HCT116 (cell line): ENCODE data around the gene BCKDHB. TPM values are rescaled to one million over a fixed set of nuclear protein-coding genes. Genes with fewer than 3 reads are reported as not detected.

Experiments
- ATAC-seq: fragments of 200-7000 bp; cut with Tn5 transposase; 2 replicates; pipeline ENCODE4 v1.9.1; 2020; ENCODE audit warnings: mild to moderate bottlenecking, moderate library complexity
- BruUV-seq: library from RNA; stranded (reverse); fragments of 400-500 nt; replicated peaks from 2 replicates; lab custom pipeline; 2021; lab: Mats Ljungman, UMichigan
- CTCF ChIA-PET: fragments of 300-600 bp; sonication (Branson Sonifier 250); formaldehyde crosslinking; loops from one replicate; lab custom pipeline; 2021; ENCODE audit warnings: antibody characterized with exemption; lab: Charles Lee
- POLR2A ChIA-PET: fragments of 300-600, 350-600 bp; sonication (Branson Sonifier 250); formaldehyde crosslinking; loops from one replicate; lab custom pipeline; 2021; ENCODE audit warnings: antibody characterized with exemption; lab: Charles Lee
- RAD21 ChIA-PET, 2 experiments: fragments of 300-600 bp; sonication (Branson Sonifier 250); formaldehyde crosslinking; loops; one replicate each; lab custom pipeline; 2023; ENCODE audit warnings: low total read pairs in 2 of 2; ENCODE audit not compliant: uncharacterized antibody in 2 of 2, unreplicated experiment in 2 of 2, low non-redundant PET in 1 of 2; lab: Charles Lee
- DNase-seq: peaks from one replicate; pipeline ENCODE4 v3.0.0-alpha.2; 2010; ENCODE audit warnings: low read depth, low spot score
- H2AFZ ChIP-seq: fragments of 200-600 bp; shearing (Covaris generic), sonication (generic); 2 replicates; pipeline ENCODE4 v1.6.1; 2017; ENCODE audit warnings: low read depth, mixed run types, mixed read lengths, antibody characterized with exemption, low read length; ENCODE audit not compliant: poor library complexity, severe bottlenecking
- H3K27ac ChIP-seq: 2 replicates; pipeline ENCODE4 v1.5.1; 2012; ENCODE audit warnings: low read depth, low read length
- H3K27me3 ChIP-seq: fragments of 200-600 bp; sonication (generic); 2 replicates; pipeline ENCODE4 v1.6.1; 2016; ENCODE audit warnings: mixed run types, low read length, mixed read lengths; ENCODE audit not compliant: insufficient read depth
- H3K36me3 ChIP-seq, 2 experiments: fragments of 200-500 bp in 1 of 2; fragments of 200-600 bp in 1 of 2; sonication (Bioruptor generic) in 1 of 2; sonication (generic) in 1 of 2; 2 replicates each; pipeline versions ENCODE4 v1.5.1 to v1.6.1; 2014 to 2016; ENCODE audit warnings: low read length in 2 of 2, inconsistent platforms in 1 of 2, mixed read lengths in 1 of 2, mixed run types in 1 of 2; ENCODE audit not compliant: insufficient read depth in 2 of 2, control insufficient read depth in 1 of 2
- H3K4me1 ChIP-seq, 2 experiments: fragments of 200-600 bp in 1 of 2; sonication (generic) in 1 of 2; 2 replicates each; pipeline versions ENCODE4 v1.5.1 to v1.6.1; 2012 to 2017; ENCODE audit warnings: low read length in 2 of 2, inconsistent platforms in 1 of 2, mild to moderate bottlenecking in 1 of 2, mixed read lengths in 1 of 2, mixed run types in 1 of 2, moderate library complexity in 1 of 2; ENCODE audit not compliant: insufficient read depth in 2 of 2, control insufficient read depth in 1 of 2
- H3K4me2 ChIP-seq: fragments of 200-600 bp; sonication (generic); 2 replicates; pipeline ENCODE4 v1.6.1; 2017; ENCODE audit warnings: mixed run types, low read length, mixed read lengths
- H3K4me3 ChIP-seq, 2 experiments: fragments of 200-600 bp in 1 of 2; sonication (generic) in 1 of 2; replicated peaks in 1 of 2; 2 replicates each; pipeline ENCODE4 v1.5.1; 2011 to 2016; ENCODE audit warnings: low read length in 2 of 2, control low read depth in 1 of 2, low read depth in 1 of 2, mild to moderate bottlenecking in 1 of 2, mixed read lengths in 1 of 2, mixed run types in 1 of 2
- H3K79me2 ChIP-seq: fragments of 200-600 bp; sonication (generic); 2 replicates; pipeline ENCODE4 v1.6.1; 2017; ENCODE audit warnings: mild to moderate bottlenecking, mixed run types, low read length, moderate library complexity, mixed read lengths; ENCODE audit not compliant: insufficient read depth
- H3K9ac ChIP-seq: fragments of 200-600 bp; sonication (generic); 2 replicates; pipeline ENCODE4 v1.6.1; 2016; ENCODE audit warnings: low read length, mixed read lengths
- H3K9me2 ChIP-seq: fragments of 200-600 bp; sonication (generic), shearing (Covaris generic); 2 replicates; pipeline ENCODE4 v1.6.1; 2017; ENCODE audit warnings: mixed run types, mild to moderate bottlenecking, moderate library complexity; ENCODE audit not compliant: insufficient read depth
- H3K9me3 ChIP-seq, 2 experiments: fragments of 200-500 bp in 1 of 2; fragments of 200-600 bp in 1 of 2; sonication (Bioruptor generic) in 1 of 2; sonication (generic) in 1 of 2; 2 replicates each; pipeline ENCODE4 v1.6.1; 2014 to 2017; ENCODE audit warnings: low read length in 2 of 2, mixed read lengths in 2 of 2, inconsistent platforms in 1 of 2, low read depth in 1 of 2, mild to moderate bottlenecking in 1 of 2, mixed run types in 1 of 2, moderate library complexity in 1 of 2; ENCODE audit not compliant: control insufficient read depth in 1 of 2, insufficient read depth in 1 of 2
- H4K20me1 ChIP-seq: fragments of 200-600 bp; sonication (generic), shearing (Covaris generic); 2 replicates; pipeline ENCODE4 v1.6.1; 2017; ENCODE audit warnings: mixed run types, mild to moderate bottlenecking, moderate library complexity; ENCODE audit not compliant: insufficient read depth
- CTCF ChIP-seq, 3 experiments: fragments of 200-600 bp in 1 of 3; sonication (generic) in 1 of 3; IDR thresholded peaks in 2 of 3; conservative IDR thresholded peaks in 1 of 3; 2 replicates each; pipeline ENCODE4 v1.5.1; 2012 to 2017; ENCODE audit warnings: low read depth in 2 of 3, low read length in 2 of 3, antibody characterized with exemption in 1 of 3, borderline replicate concordance in 1 of 3, control low read depth in 1 of 3, mild to moderate bottlenecking in 1 of 3, mixed read lengths in 1 of 3, mixed run types in 1 of 3, moderate library complexity in 1 of 3; ENCODE audit not compliant: insufficient read depth in 1 of 3
- POLR2AphosphoS5 ChIP-seq: IDR thresholded peaks from 2 replicates; pipeline ENCODE4 v1.6.1; 2011; ENCODE audit warnings: mild to moderate bottlenecking, low read depth, low read length, moderate library complexity
- RAD21 ChIP-seq: IDR thresholded peaks from 2 replicates; pipeline ENCODE4 v1.6.1; 2012; ENCODE audit warnings: low read depth, mild to moderate bottlenecking
- TCF7L2 ChIP-seq: IDR thresholded peaks from 2 replicates; pipeline ENCODE4 v1.7.0; 2011; ENCODE audit warnings: borderline replicate concordance, inconsistent platforms; ENCODE audit not compliant: insufficient read depth, insufficient read length; ENCODE audit errors: extremely low read depth
- YY1 ChIP-seq: IDR thresholded peaks from 2 replicates; pipeline ENCODE4 v1.6.1; 2011; ENCODE audit warnings: low read length, low read depth, moderate library complexity, mild to moderate bottlenecking; ENCODE audit not compliant: insufficient replicate concordance; ENCODE audit errors: extremely low read depth
- ZNF274 ChIP-seq: fragments of 200-500 bp; sonication (Bioruptor generic); IDR thresholded peaks from 2 replicates; pipeline ENCODE4 v1.6.1; 2014; ENCODE audit warnings: mild to moderate bottlenecking, low read depth, low read length, inconsistent platforms
- intact Hi-C: fragments of 100-400 bp; cut with micrococcal nuclease; formaldehyde crosslinking; loops from 2 replicates; pipeline ENCODE4 v1.10.0; 2022
- total RNA-seq: library from RNA; stranded (reverse); gene quantifications from one replicate; pipeline ENCODE4 v1.2.1, GENCODE V29; 2021; ENCODE audit not compliant: unreplicated experiment

BCKDHB gene
- total RNA-seq, 1 experiment from 2014 or later = 11.2 TPM

GRCh38 chr6:80338201-80338836, 231.8 kb downstream of the BCKDHB start:
- ChIA-PET RAD21 (no interaction called here), POLR2A (no interaction called here)
- no peak overlapping the region for H3K9ac ChIP-seq
- TF ChIP-seq RAD21 = peak; percentile 66
- TF ChIP-seq TCF7L2 = no peak
- TF ChIP-seq CTCF (IDR thresholded peaks at IDR 0.05 in 2 of 3, conservative IDR thresholded peaks at IDR 0.05 in 1 of 3; ENCODE audit: borderline replicate concordance in 1 of 3, insufficient read depth in 1 of 3, low read depth in 2 of 3, low read length in 2 of 3) = peak; percentile 43 to 89 (median 87); a peak in 5 of 6 replicates
- TF ChIP-seq, all 23 proteins: peak for 2
- CTCF ChIA-PET = no interaction called here
- Histone ChIP-seq H3K27me3 (no peaks in the 10 kb centered on the region), H4K20me1 (no peaks in the 10 kb centered on the region), H3K79me2 (no peaks in the 10 kb centered on the region), H3K4me2 (no peak overlapping the region), H3K4me1 (no peaks in the 10 kb centered on the region), H3K4me3 (no peak overlapping the region), H3K27ac (no peak overlapping the region), H3K9me3 (no peaks in the 10 kb centered on the region), H3K36me3 (no peaks in the 10 kb centered on the region), H3K9me2 (no peaks in the 10 kb centered on the region), H2AFZ (no peak overlapping the region)
- DNase-seq (peak; percentile 34), ATAC-seq (peak; percentile 90)
- no TSS peak for BruUV-seq
- intact Hi-C loops = loop anchor here (2.0 to 10.0 kb wide), 4 partner anchors 119 to 1642 kb away; partner anchors contain the start of gene TENT5A

- no TSS peak for BruUV-seq
- CTCF ChIA-PET = no interaction called here
Measured at GRCh38 chr6:80339421-80339820, 232.9 kb downstream of the BCKDHB start.

More at GRCh38 chr6:80339421-80339820, 232.9 kb downstream of the BCKDHB start:
- no peak overlapping the region for H2AFZ ChIP-seq
- no peak overlapping the region for H3K4me3 ChIP-seq
- H3K9ac ChIP-seq = no peak overlapping the region
- H3K36me3 ChIP-seq = no peaks in the 10 kb centered on the region
- H3K4me1 ChIP-seq = no peaks in the 10 kb centered on the region
- RAD21 ChIA-PET = no interaction called here
- H3K4me2 ChIP-seq = no peak overlapping the region
- ATAC-seq (no peak), DNase-seq (no peak)
- intact Hi-C loops = loop anchor here (2.0 to 10.0 kb wide), 4 partner anchors 118 to 1641 kb away; partner anchors contain the start of gene TENT5A
- no peaks in the 10 kb centered on the region for H4K20me1 ChIP-seq
- POLR2A ChIA-PET = no interaction called here
- no peaks in the 10 kb centered on the region for H3K9me3 ChIP-seq
- H3K27me3 ChIP-seq = no peaks in the 10 kb centered on the region
- H3K27ac ChIP-seq = no peak overlapping the region
- H3K9me2 ChIP-seq = no peaks in the 10 kb centered on the region
- TF ChIP-seq POLR2AphosphoS5 = no peak
- no peak for TF ChIP-seq ZNF274
- TF ChIP-seq YY1 = no peak
- TF ChIP-seq RAD21 = no peak
- no peaks in the 10 kb centered on the region for H3K79me2 ChIP-seq
